GM10266 (cell line): ENCODE results near the gene ORC5.
A peak's percentile ranks its signal among the peaks of the same experiment; 100 is the strongest.

Experiments
- DNase-seq: peaks from one replicate; pipeline ENCODE4 v3.0.0; 2012; ENCODE audit errors: extremely low spot score
- TF ChIP-seq, protein P1 (sequence below): IDR thresholded peaks from 2 replicates; pipeline ENCODE4 v1.5.1; 2012; ENCODE audit warnings: mild to moderate bottlenecking, low read depth; ENCODE audit not compliant: control insufficient read depth, insufficient read depth; ENCODE audit errors: missing control alignments

ORC5 gene

GRCh38 chr7:104207731-104208420 lies at the start of gene ORC5:
Gene ORC5 (minus strand): TSS chr7:104208013. CDS start chr7:104207904, 109 bp downstream.
- TF ChIP-seq, protein P1, sequence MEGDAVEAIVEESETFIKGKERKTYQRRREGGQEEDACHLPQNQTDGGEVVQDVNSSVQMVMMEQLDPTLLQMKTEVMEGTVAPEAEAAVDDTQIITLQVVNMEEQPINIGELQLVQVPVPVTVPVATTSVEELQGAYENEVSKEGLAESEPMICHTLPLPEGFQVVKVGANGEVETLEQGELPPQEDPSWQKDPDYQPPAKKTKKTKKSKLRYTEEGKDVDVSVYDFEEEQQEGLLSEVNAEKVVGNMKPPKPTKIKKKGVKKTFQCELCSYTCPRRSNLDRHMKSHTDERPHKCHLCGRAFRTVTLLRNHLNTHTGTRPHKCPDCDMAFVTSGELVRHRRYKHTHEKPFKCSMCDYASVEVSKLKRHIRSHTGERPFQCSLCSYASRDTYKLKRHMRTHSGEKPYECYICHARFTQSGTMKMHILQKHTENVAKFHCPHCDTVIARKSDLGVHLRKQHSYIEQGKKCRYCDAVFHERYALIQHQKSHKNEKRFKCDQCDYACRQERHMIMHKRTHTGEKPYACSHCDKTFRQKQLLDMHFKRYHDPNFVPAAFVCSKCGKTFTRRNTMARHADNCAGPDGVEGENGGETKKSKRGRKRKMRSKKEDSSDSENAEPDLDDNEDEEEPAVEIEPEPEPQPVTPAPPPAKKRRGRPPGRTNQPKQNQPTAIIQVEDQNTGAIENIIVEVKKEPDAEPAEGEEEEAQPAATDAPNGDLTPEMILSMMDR = no peak
- DNase-seq = peak; percentile 87

DNA sequence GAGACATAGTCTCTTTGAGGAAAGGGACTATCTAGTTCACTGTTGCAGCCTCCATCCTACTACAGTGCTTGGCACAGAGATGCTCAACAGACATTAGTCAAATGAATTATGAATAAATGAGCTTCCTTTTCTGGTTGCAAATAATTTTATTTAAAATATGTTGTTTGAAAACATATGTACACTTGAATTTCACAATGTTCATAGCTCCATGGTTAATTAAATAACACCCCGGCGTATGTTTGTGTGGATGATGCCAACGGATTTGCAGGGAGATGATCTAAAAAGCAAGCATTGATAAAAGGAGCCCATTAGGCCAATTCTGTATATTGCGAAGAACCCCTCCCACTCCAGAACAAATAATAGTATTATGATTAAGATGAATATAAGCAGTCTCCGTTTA lies 47.8 kb upstream of the ORC5 start:
- TF ChIP-seq, protein P1 = no peak

DNA sequence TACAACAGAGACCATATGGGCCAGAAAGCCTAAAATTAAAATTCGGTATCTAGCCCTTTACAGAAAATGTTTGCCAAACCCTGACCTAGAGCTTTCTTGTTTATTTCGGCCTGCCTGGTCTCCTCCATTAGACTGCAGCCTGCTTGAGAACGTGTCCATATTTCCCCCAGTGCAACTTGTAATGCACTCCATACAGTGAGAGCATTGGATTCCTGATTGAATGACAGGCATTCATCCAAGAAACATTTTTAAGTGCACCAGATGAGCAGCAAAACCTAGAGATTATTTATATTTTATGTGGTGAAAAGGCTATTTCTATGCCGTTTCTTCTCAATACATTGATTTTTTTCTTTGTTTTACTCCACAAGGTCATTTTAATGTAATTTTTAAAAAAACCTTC lies 47.4 kb upstream of the ORC5 start:
- TF ChIP-seq, protein P1 = no peak
- DNase-seq = no peak

More for the DNA sequence above, 47.8 kb upstream of the ORC5 start:
- no peak for DNase-seq

- TF ChIP-seq, protein P1 = no peak
- no peak for DNase-seq
These were observed 46.9 kb upstream of the ORC5 start for GRCh38 chr7:104254696-104255095.

- TF ChIP-seq, protein P1 = peak; percentile 17
- no peak for DNase-seq
These were observed 44.8 kb upstream of the ORC5 start for GRCh38 chr7:104252409-104253134.

DNA sequence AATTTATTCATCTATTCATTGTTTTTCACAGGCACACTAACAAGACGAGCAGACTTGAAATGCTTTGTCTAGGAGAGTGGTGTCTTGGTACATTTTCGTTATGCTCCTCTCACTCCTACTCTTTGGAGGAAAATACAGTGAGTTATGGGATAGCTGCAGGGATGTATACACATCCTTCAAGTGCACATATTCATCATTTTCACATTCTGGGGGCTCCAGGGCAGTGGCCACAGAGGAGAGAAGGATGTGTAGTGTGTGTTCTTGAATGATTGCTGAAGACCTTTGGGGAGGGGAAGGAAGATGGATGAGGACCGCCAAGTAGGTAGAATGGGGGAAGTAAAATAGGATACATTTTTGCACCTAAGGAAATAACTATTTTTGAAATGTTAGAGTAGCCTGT lies 34.8 kb upstream of the ORC5 start:
- TF ChIP-seq, protein P1 = no peak
- no peak for DNase-seq
